ENCODE data around the gene CRYZL1. TPM values are rescaled to one million over a fixed set of nuclear protein-coding genes. Genes with fewer than 3 reads are reported as not detected.

Gene CRYZL1
- total RNA-seq, 1 experiment from 2014 or later, result 13.5 TPM

DNA sequence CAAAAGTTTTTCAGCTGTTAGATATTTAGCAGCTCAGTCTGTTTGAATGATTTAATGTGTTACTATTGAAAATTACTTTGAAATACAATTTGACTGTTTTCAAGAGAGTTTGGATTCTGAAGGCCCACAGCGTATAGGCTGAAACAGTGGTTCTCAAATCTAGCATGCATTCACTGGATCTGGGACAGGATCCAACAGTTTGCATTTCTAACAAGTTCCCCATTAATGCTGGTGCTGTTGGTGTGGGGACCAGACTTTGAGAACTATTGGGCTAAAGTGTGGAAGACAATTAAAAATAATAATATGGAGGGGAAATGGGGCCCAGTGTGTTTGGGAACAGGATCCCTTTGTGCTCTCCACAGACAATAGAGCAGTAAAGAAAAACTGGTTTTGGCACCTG is 32.7 kb upstream of the CRYZL1 start:
- H3K27ac ChIP-seq (ENCODE audit: insufficient read length, low read depth, low read length), result no peak overlapping the region
- no peak overlapping the region for H3K14ac ChIP-seq (ENCODE audit: insufficient read depth, low read length)
- no peak overlapping the region for H3K23ac ChIP-seq (ENCODE audit: insufficient read length, low read depth, low read length)
- H3K9ac ChIP-seq (ENCODE audit: extremely low read depth, insufficient read length, low read length), result no peak overlapping the region
- no peak overlapping the region for H2BK15ac ChIP-seq (ENCODE audit: low read depth, low read length)
- H3K56ac ChIP-seq (ENCODE audit: insufficient read length, low read depth, low read length), result no peak overlapping the region
- H3K36me3 Mint-ChIP-seq (ENCODE audit: insufficient read depth in 1 of 3, low read depth in 3 of 3), result peaks cover 2 to 8% (median 2%) of the 10 kb centered on the region in 3 experiments; a peak in 3 of 7 replicates
- no peaks in the 10 kb centered on the region for H3K27me3 ChIP-seq (ENCODE audit: insufficient read depth, low read length)
- H3K4ac ChIP-seq (ENCODE audit: low read depth, low read length), result no peak overlapping the region
- peaks cover 22% of the 10 kb centered on the region; the same call in 1 of the 2 replicates for H3K79me2 ChIP-seq (ENCODE audit: insufficient read depth, low read length)
- no peak overlapping the region for H3K4me3 Mint-ChIP-seq
- H2BK120ac ChIP-seq (ENCODE audit: low read depth, low read length, poor library complexity, severe bottlenecking), result no peak overlapping the region
- no peak overlapping the region for H2BK20ac ChIP-seq (ENCODE audit: low read depth, low read length, poor library complexity, severe bottlenecking)
- no peak overlapping the region for H2AK5ac ChIP-seq (ENCODE audit: insufficient read length, low read length)
- no peak overlapping the region for H4K5ac ChIP-seq (ENCODE audit: insufficient read length, low read depth, low read length)
- H2BK12ac ChIP-seq (ENCODE audit: insufficient read length, low read depth, low read length), result no peak overlapping the region
- H3K4me1 ChIP-seq (ENCODE audit: insufficient read depth, low read length), result no peaks in the 10 kb centered on the region; the same call in none of the 2 replicates
- no peak overlapping the region for H2AFZ ChIP-seq (ENCODE audit: low read length)
- DNase-seq, result no peak
- H3K4me2 ChIP-seq (ENCODE audit: insufficient read depth, insufficient read length, low read length), result no peak overlapping the region
- no CpG with 5 or more reads among the region's 1 CpG for WGBS (ENCODE audit: extremely low coverage, insufficient read length, low lambda C conversion rate)
- 0 out of 5 replicates have a peak, but pooled peaks cover 0 to 1% of the 10 kb centered on the region in 2 experiments for H3K9me3 Mint-ChIP-seq
- H4K20me1 ChIP-seq (ENCODE audit: control insufficient read depth, insufficient read depth, insufficient read length), result no peaks in the 10 kb centered on the region
- peak overlapping the region in 1 of 3 experiments; percentile 90; a peak in 4 of 7 replicates for H3K27ac Mint-ChIP-seq
- no peak overlapping the region for H3K18ac ChIP-seq (ENCODE audit: insufficient read length, low read depth, low read length)
- TF ChIP-seq, protein P1, sequence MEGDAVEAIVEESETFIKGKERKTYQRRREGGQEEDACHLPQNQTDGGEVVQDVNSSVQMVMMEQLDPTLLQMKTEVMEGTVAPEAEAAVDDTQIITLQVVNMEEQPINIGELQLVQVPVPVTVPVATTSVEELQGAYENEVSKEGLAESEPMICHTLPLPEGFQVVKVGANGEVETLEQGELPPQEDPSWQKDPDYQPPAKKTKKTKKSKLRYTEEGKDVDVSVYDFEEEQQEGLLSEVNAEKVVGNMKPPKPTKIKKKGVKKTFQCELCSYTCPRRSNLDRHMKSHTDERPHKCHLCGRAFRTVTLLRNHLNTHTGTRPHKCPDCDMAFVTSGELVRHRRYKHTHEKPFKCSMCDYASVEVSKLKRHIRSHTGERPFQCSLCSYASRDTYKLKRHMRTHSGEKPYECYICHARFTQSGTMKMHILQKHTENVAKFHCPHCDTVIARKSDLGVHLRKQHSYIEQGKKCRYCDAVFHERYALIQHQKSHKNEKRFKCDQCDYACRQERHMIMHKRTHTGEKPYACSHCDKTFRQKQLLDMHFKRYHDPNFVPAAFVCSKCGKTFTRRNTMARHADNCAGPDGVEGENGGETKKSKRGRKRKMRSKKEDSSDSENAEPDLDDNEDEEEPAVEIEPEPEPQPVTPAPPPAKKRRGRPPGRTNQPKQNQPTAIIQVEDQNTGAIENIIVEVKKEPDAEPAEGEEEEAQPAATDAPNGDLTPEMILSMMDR (conservative IDR thresholded peaks at IDR 0.05), result no peak
- no peaks in the 10 kb centered on the region for H3K27me3 Mint-ChIP-seq (ENCODE audit: low read depth)
- no peaks in the 10 kb centered on the region for H3K23me2 ChIP-seq (ENCODE audit: insufficient read length, low read depth, low read length, poor library complexity, severe bottlenecking)
- no peaks in the 10 kb centered on the region for H3K9me3 ChIP-seq (ENCODE audit: control insufficient read depth, low read depth, low read length)
- H3K79me1 ChIP-seq (ENCODE audit: insufficient read depth, low read depth, low read length, poor library complexity, severe bottlenecking), result peaks cover 20% of the 10 kb centered on the region
- H3T11ph ChIP-seq (ENCODE audit: low read length), result no peak overlapping the region
- H4K8ac ChIP-seq (replicated peaks; ENCODE audit: insufficient read length, low read depth, low read length), result no peak overlapping the region
- H2BK5ac ChIP-seq (ENCODE audit: insufficient read length, low read length), result no peak overlapping the region
- no peak overlapping the region for H4K91ac ChIP-seq (ENCODE audit: insufficient read length, low read depth, low read length)
- H3K4me1 Mint-ChIP-seq, result peaks cover 49 to 56% of the 10 kb centered on the region in 2 experiments
